K562 (cell line): ENCODE measurements around the gene CCDC194. TPM values are rescaled to one million over a fixed set of nuclear protein-coding genes. Genes with fewer than 3 reads are reported as not detected.

Source experiments
- ATAC-seq: fragments of 200-7000 bp; cut with Tn5 transposase; 3 replicates; pipeline ENCODE4 v1.9.1; 2020; ENCODE audit warnings: moderate library complexity
- BruUV-seq: library from RNA; stranded (reverse); fragments of 400-500 nt; replicated peaks from 2 replicates; lab custom pipeline; 2021; lab: Mats Ljungman, UMichigan
- CTCF ChIA-PET: fragments of 300-600 bp; formaldehyde crosslinking; extraction: SDS; loops from one replicate; lab custom pipeline; 2021; ENCODE audit warnings: low intra/inter-chr PET ratio; lab: Yijun Ruan, JAX
- POLR2A ChIA-PET: fragments of 300-600, 350-650 bp; sonication (Branson Sonifier 250); formaldehyde crosslinking; extraction: SDS; loops from one replicate; lab custom pipeline; 2021; ENCODE audit warnings: antibody characterized with exemption, inconsistent platforms; lab: Yijun Ruan, JAX
- DNase-seq, 4 experiments: peaks; one replicate each; pipeline versions ENCODE4 v3.0.0 to v3.0.0-alpha.2; 2011 to 2018; ENCODE audit warnings: low spot score in 3 of 4, mixed read lengths in 3 of 4; ENCODE audit errors: extremely low read depth in 1 of 4
- FAIRE-seq: peaks from 2 replicates; lab custom pipeline; 2011; peaks lifted over from hg19 to GRCh38; lab: Jason Lieb, UNC
- H2AFZ ChIP-seq: 2 replicates; pipeline ENCODE4 v1.6.0; 2011; ENCODE audit warnings: low read depth, low read length, control low read depth, inconsistent platforms
- H3K27ac ChIP-seq: fragments of 200-600 bp; 3 replicates; pipeline ENCODE4 v1.8.0; 2011; ENCODE audit warnings: low read depth, mild to moderate bottlenecking, control low read depth, inconsistent platforms, low read length, moderate library complexity, mixed read lengths; ENCODE audit errors: extremely low read depth
- H3K27me3 ChIP-seq, 2 experiments: fragments of 300-600 bp in 1 of 2; 2 replicates in 1 of 2; 3 replicates in 1 of 2; pipeline versions ENCODE4 v1.6.0 to v1.8.0; 2011; ENCODE audit warnings: inconsistent platforms in 2 of 2, low read length in 2 of 2, mild to moderate bottlenecking in 1 of 2, mixed read lengths in 1 of 2, moderate library complexity in 1 of 2; ENCODE audit not compliant: control insufficient read depth in 2 of 2, insufficient read depth in 2 of 2
- H3K36me3 ChIP-seq: fragments of 300-600 bp; 3 replicates; pipeline ENCODE4 v1.8.0; 2011; ENCODE audit warnings: mild to moderate bottlenecking, low read length, inconsistent platforms; ENCODE audit not compliant: control insufficient read depth, insufficient read depth
- H3K4me1 ChIP-seq, 2 experiments: fragments of 200-600 bp in 1 of 2; replicated peaks in 1 of 2; 2 replicates in 1 of 2; 3 replicates in 1 of 2; pipeline versions ENCODE4 v1.5.1 to v1.8.0; 2011; ENCODE audit warnings: inconsistent platforms in 2 of 2, low read length in 2 of 2, mild to moderate bottlenecking in 1 of 2, mixed read lengths in 1 of 2, moderate library complexity in 1 of 2; ENCODE audit not compliant: control insufficient read depth in 2 of 2, insufficient read depth in 2 of 2
- H3K4me2 ChIP-seq: 2 replicates; pipeline ENCODE4 v1.6.1; 2011; ENCODE audit warnings: low read length, control low read depth, inconsistent platforms, mixed read lengths; ENCODE audit not compliant: insufficient read depth
- H3K4me3 ChIP-seq: fragments of 200-600 bp; sonication (generic), shearing (Covaris generic); 2 replicates; pipeline ENCODE4 v1.5.1; 2016; ENCODE audit warnings: control low read depth, inconsistent platforms
- H3K79me2 ChIP-seq: fragments of 200-600 bp; 3 replicates; pipeline ENCODE4 v1.8.0; 2011; ENCODE audit warnings: low read length, inconsistent platforms; ENCODE audit not compliant: control insufficient read depth, insufficient read depth
- H3K9ac ChIP-seq, 2 experiments: 2 replicates each; pipeline versions ENCODE4 v1.6.0 to v1.6.1; 2011; ENCODE audit warnings: low read depth in 2 of 2, low read length in 2 of 2, control low read depth in 1 of 2, inconsistent platforms in 1 of 2, mild to moderate bottlenecking in 1 of 2, mixed read lengths in 1 of 2; ENCODE audit not compliant: insufficient read depth in 1 of 2
- H3K9me1 ChIP-seq: one replicate; pipeline ENCODE4 v1.6.0; 2011; ENCODE audit warnings: inconsistent platforms, mild to moderate bottlenecking, low read length, moderate library complexity; ENCODE audit not compliant: control insufficient read depth, insufficient read depth
- H3K9me3 ChIP-seq: replicated peaks from 2 replicates; pipeline ENCODE4 v1.5.1; 2011; ENCODE audit warnings: low read depth, low read length, inconsistent platforms; ENCODE audit not compliant: control insufficient read depth, insufficient read depth
- H4K20me1 ChIP-seq: replicated peaks from 2 replicates; pipeline ENCODE4 v1.6.1; 2011; ENCODE audit warnings: low read length, inconsistent platforms, mixed read lengths; ENCODE audit not compliant: control insufficient read depth, insufficient read depth
- CREM ChIP-seq: IDR thresholded peaks from 2 replicates; pipeline ENCODE4 v1.6.1; 2014; ENCODE audit warnings: antibody characterized with exemption, low read depth
- DEAF1 ChIP-seq: fragments of 450-650 bp; formaldehyde crosslinking; IDR thresholded peaks from 2 replicates; pipeline ENCODE4 v1.4.0; 2020; ENCODE audit warnings: mild to moderate bottlenecking, moderate library complexity
- MEF2A ChIP-seq: IDR thresholded peaks from 2 replicates; pipeline ENCODE4 v1.6.1; 2011; ENCODE audit warnings: low read depth, mild to moderate bottlenecking, low read length, moderate library complexity; ENCODE audit not compliant: control insufficient read depth
- MEF2D ChIP-seq: conservative IDR thresholded peaks from 2 replicates; pipeline ENCODE4 v1.6.1; 2016; ENCODE audit warnings: low read depth, missing genetic modification characterization, missing compliant biosample characterization
- POLR2AphosphoS5 ChIP-seq: IDR thresholded peaks from 2 replicates; pipeline ENCODE4 v1.6.1; 2011; ENCODE audit warnings: mild to moderate bottlenecking, low read depth, low read length, moderate library complexity; ENCODE audit not compliant: control insufficient read depth, insufficient read depth
- ZNF212 ChIP-seq: fragments of 450-650 bp; formaldehyde crosslinking; IDR thresholded peaks from 2 replicates; pipeline ENCODE4 v1.4.0; 2020; ENCODE audit warnings: mild to moderate bottlenecking
- ZNF282 ChIP-seq: sonication (generic); formaldehyde crosslinking; IDR thresholded peaks from 2 replicates; pipeline ENCODE4 v1.8.1; 2023; ENCODE audit warnings: missing genetic modification reagents
- ZNF644 ChIP-seq: fragments of 200-800 bp; sonication (Bioruptor generic); IDR thresholded peaks from 2 replicates; pipeline ENCODE4 v1.6.1; 2016; ENCODE audit warnings: low read depth, missing genetic modification characterization, missing compliant biosample characterization
- WGBS: fragments of 100-300 bp; shearing (Covaris generic); methylation state at CpG from one replicate; pipeline ENCODE4 v1.1.6; 2016; ENCODE audit warnings: low coverage, mixed read lengths; ENCODE audit not compliant: insufficient coverage; ENCODE audit errors: missing lambda C conversion rate; 5-methylcytosine and 5-hydroxymethylcytosine counted together
- in situ Hi-C: fragments of 300-500 bp; cut with MboI; formaldehyde crosslinking; loops from 4 replicates; pipeline ENCODE4 v1.15.0; 2018; ENCODE audit warnings: inconsistent platforms, mixed read lengths
- intact Hi-C: fragments of 100-400 bp; cut with micrococcal nuclease; formaldehyde crosslinking; loops from 2 replicates; pipeline ENCODE4 v1.14.2; 2022
- polyA plus RNA-seq, 8 experiments: library from polyadenylated mRNA; depleted of rRNA in 4 of 8; stranded (reverse) in 5 of 8; unstranded in 3 of 8; fragments of >200 nt; fragmentation: Nextera tagmentation in 2 of 8; fragmentation: Illumina TruSeq in 1 of 8; extraction: Ambion mirVana in 2 of 8; extraction: Trizol in 1 of 8; gene quantifications; 2 replicates each; pipeline versions ENCODE4 v1.2.1 to v1.2.3, GENCODE V29; 2011 to 2014; ENCODE audit warnings: inconsistent platforms in 1 of 8, missing spikeins in 1 of 8
- total RNA-seq, 7 experiments: library from RNA; depleted of rRNA in 6 of 7; stranded (reverse); fragments of >200 nt in 6 of 7; fragmentation: Illumina TruSeq in 2 of 7; extraction: Trizol in 2 of 7; gene quantifications; 2 replicates each; pipeline versions ENCODE4 v1.2.1 to v1.2.3, GENCODE V29; 2011 to 2021; ENCODE audit warnings: low replicate concordance in 1 of 7
- TF ChIP-seq, protein P1 (sequence below): fragments of 450-650 bp; IDR thresholded peaks from 2 replicates; pipeline ENCODE4 v1.6.1; 2016; ENCODE audit warnings: low read depth

CCDC194 gene
- total and polyA plus RNA-seq, 9 of the 15 experiments (the other 6 are each of a cell fraction or from before 2014, with no cell fraction given), result 0.13 to 1.3 (median 0.39) TPM; not detected in 3

DNA sequence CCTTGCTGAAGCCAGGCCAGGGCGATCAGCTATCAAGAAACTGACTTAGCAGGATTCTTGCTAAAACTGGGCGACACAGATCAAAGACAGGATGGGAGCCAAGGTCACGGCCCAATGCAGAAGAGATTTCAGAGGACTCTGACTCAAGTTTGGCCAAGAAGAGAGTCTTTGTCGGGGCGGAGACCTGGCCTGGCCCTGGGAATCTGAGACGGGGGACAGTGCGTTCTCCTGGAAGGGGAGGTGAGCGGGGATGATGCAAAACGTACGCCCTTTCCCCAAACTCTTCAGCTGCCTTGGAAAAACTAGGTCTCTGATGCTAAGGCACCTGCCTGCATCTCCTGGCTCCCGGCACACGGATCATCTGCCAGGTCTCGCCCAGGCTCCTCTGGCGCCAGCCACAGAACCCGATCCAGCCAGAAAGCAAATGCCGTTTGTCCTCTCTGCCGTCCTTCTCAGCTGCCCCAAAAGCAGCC is 35.7 kb upstream of the CCDC194 start (continued):
- TF ChIP-seq MEF2A, result no peak

- ChIA-PET CTCF (interaction anchor here (0.6 to 1.1 kb wide), 2 partner anchors 9 to 72 kb away, joined by 3 to 5 read pairs; no protein-coding TSS in a partner anchor), POLR2A (interaction anchor here (0.6 kb wide), 1 partner anchor 436 kb away, joined by 3 read pairs; no protein-coding TSS in a partner anchor)
- Histone ChIP-seq H2AFZ (no peak overlapping the region), H3K36me3 (0 out of 3 replicates have a peak, but pooled peaks cover 4% of the 10 kb centered on the region), H3K9ac (peak overlapping the region in 1 of 2 experiments; percentile 64; a peak in 1 of 4 replicates), H3K9me1 (no peaks in the 10 kb centered on the region), H3K9me3 (no peaks in the 10 kb centered on the region), H3K4me2 (peak overlapping the region; percentile 52), H3K4me1 (peaks cover 3 to 36% of the 10 kb centered on the region in 2 experiments; a peak in 3 of 5 replicates), H4K20me1 (no peaks in the 10 kb centered on the region), H3K4me3 (no peak overlapping the region), H3K79me2 (peaks cover 6% of the 10 kb centered on the region; the same call in 2 of the 3 replicates), H3K27me3 (no peaks in the 10 kb centered on the region), H3K27ac (no peak overlapping the region)
- DNase-seq (peak; percentile 90 to 96 (median 92)), FAIRE-seq (peak; percentile 93), ATAC-seq (peak; percentile 97)
- no TSS peak for BruUV-seq
- in situ Hi-C loops (no loop called here), intact Hi-C loops (no loop called here)
- 19% methylated on average over 15 of the region's 27 CpGs for WGBS
- TF ChIP-seq ZNF212, result no peak
- peak; percentile 76; the same call in 1 of the 2 replicates for TF ChIP-seq CREM
- TF ChIP-seq MEF2D (tag), result no peak
- TF ChIP-seq POLR2AphosphoS5, result no peak
- no peak for TF ChIP-seq DEAF1 (CRISPR knock-in tag)
- TF ChIP-seq ZNF282 (CRISPR knock-in tag), result no peak
- TF ChIP-seq, protein P1, sequence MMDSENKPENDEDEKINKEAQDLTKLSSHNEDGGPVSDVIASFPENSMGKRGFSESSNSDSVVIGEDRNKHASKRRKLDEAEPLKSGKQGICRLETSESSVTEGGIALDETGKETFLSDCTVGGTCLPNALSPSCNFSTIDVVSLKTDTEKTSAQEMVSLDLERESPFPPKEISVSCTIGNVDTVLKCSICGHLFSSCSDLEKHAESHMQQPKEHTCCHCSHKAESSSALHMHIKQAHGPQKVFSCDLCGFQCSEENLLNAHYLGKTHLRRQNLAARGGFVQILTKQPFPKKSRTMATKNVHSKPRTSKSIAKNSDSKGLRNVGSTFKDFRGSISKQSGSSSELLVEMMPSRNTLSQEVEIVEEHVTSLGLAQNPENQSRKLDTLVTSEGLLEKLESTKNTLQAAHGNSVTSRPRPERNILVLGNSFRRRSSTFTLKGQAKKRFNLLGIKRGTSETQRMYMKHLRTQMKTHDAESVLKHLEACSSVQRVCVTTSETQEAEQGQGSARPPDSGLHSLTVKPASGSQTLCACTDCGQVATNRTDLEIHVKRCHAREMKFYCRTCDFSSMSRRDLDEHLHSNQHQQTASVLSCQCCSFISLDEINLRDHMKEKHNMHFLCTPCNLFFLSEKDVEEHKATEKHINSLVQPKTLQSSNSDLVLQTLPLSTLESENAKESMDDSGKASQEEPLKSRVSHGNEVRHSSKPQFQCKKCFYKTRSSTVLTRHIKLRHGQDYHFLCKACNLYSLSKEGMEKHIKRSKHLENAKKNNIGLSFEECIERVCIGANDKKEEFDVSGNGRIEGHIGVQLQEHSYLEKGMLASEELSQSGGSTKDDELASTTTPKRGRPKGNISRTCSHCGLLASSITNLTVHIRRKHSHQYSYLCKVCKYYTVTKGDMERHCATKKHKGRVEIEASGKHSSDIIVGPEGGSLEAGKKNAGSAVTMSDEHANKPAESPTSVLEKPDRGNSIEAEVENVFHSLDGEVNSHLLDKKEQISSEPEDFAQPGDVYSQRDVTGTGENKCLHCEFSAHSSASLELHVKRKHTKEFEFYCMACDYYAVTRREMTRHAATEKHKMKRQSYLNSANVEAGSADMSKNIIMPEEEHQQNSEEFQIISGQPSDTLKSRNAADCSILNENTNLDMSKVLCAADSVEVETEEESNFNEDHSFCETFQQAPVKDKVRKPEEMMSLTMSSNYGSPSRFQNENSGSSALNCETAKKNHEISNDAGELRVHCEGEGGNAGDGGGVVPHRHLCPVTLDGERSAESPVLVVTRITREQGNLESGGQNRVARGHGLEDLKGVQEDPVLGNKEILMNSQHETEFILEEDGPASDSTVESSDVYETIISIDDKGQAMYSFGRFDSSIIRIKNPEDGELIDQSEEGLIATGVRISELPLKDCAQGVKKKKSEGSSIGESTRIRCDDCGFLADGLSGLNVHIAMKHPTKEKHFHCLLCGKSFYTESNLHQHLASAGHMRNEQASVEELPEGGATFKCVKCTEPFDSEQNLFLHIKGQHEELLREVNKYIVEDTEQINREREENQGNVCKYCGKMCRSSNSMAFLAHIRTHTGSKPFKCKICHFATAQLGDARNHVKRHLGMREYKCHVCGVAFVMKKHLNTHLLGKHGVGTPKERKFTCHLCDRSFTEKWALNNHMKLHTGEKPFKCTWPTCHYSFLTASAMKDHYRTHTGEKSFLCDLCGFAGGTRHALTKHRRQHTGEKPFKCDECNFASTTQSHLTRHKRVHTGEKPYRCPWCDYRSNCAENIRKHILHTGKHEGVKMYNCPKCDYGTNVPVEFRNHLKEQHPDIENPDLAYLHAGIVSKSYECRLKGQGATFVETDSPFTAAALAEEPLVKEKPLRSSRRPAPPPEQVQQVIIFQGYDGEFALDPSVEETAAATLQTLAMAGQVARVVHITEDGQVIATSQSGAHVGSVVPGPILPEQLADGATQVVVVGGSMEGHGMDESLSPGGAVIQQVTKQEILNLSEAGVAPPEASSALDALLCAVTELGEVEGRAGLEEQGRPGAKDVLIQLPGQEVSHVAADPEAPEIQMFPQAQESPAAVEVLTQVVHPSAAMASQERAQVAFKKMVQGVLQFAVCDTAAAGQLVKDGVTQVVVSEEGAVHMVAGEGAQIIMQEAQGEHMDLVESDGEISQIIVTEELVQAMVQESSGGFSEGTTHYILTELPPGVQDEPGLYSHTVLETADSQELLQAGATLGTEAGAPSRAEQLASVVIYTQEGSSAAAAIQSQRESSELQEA, result no peak
- no peak for TF ChIP-seq ZNF644 (tag)
Measured at GRCh38 chr19:17424743-17425365, 30.9 kb upstream of the CCDC194 start.
